ENCODE data around the gene SDK2. TPM values are rescaled to one million over a fixed set of nuclear protein-coding genes. Genes with fewer than 3 reads are reported as not detected.

Gene SDK2
- total and polyA plus RNA-seq, 2 of the 8 experiments (the other 6 are each of a cell fraction or from before 2014, with no cell fraction given) = 3.9 to 4.1 TPM

- TF ChIP-seq EP300 (IDR thresholded peaks at IDR 0.05; ENCODE audit: borderline replicate concordance in 1 of 2, low read depth in 2 of 2, low read length in 2 of 2) (no peak), TEAD4 (IDR thresholded peaks at IDR 0.05; ENCODE audit: low read depth, low read length) (no peak)
These were observed 240.0 kb downstream of the SDK2 start (continued) for GRCh38 chr17:73404246-73404645.
